Left lobe of liver (tissue), 2 donors: ENCODE results near the gene ATG101. TPM values are rescaled to one million over a fixed set of nuclear protein-coding genes. Genes with fewer than 3 reads are reported as not detected.

Experiments used
- ATAC-seq: fragments of 200-7000 bp; cut with Tn5 transposase; one replicate; pipeline ENCODE4 v1.9.1; 2020; ENCODE audit warnings: mild to moderate bottlenecking, moderate library complexity
- DNase-seq: peaks from one replicate; pipeline ENCODE4 v3.0.0-alpha.2; 2020; ENCODE audit warnings: low spot score
- total RNA-seq: library from RNA; stranded (reverse); gene quantifications from one replicate; pipeline ENCODE4 v1.2.1, GENCODE V29; 2021
- donor health status: DM: no; HTN: no; CAD: no; lungs with moderate emphysema.
- donor health status: DM: no; HTN: yes; CAD: no.

The ATG101 gene
- total RNA-seq, 1 donor from 2014 or later = 18.0 TPM

DNA sequence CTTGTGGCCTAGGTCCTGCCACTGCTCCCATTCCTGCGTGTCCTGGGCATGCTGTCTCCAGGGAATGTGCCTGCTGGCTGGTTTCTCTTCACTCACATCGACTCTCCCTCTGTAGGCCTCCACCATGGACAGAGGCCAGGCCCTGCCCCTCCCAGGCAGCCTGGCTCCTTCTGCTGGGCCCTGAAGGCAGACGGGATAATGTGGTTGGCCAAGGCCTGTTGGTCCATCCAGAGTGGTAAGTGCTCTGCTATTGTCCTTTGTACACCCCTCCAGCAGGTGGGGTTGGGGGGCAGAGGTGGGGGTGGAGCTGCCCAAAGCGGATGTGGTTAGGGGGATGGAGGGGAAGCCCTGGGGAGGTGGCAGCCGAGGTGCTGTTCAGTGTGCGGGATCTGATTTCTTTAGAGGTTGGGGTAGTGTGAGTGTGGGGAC, 28.1 kb upstream of the ATG101 start:
- DNase-seq = no peak
- ATAC-seq = no peak

DNA sequence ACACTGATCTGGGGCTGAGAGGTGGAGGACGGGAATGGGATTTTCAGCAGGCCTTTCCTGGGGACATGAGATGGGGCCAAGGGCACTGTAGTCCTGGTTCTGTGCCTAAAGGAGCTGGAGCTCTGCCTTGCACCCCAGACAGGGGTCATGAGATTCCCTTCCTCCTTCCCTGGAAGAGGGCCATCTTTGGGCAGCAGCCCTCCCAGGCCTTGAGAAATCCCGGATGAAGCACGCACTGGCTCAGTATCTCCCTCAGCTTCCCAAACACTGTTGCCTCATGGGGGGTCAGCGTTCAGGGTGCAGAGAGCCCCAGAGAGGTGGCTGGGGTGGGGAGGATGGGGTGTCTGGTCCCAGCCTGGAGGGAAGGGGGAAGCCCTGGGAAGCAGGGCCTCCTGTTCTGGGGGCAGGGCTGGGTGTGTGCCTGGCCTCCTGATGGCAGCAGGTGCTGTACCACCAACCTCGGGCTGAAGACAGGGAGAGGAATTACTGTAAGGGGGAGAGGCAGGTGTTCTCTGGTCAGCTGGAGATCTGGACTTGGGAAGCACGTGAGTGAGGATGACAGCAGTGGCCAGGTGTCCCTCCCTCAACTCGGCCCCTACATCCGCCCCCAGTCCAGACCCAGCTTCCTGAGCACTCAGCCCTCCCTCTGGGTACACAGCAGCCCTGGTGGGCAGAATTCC, 26.9 kb upstream of the ATG101 start:
- no peak for ATAC-seq
- no peak for DNase-seq

DNA sequence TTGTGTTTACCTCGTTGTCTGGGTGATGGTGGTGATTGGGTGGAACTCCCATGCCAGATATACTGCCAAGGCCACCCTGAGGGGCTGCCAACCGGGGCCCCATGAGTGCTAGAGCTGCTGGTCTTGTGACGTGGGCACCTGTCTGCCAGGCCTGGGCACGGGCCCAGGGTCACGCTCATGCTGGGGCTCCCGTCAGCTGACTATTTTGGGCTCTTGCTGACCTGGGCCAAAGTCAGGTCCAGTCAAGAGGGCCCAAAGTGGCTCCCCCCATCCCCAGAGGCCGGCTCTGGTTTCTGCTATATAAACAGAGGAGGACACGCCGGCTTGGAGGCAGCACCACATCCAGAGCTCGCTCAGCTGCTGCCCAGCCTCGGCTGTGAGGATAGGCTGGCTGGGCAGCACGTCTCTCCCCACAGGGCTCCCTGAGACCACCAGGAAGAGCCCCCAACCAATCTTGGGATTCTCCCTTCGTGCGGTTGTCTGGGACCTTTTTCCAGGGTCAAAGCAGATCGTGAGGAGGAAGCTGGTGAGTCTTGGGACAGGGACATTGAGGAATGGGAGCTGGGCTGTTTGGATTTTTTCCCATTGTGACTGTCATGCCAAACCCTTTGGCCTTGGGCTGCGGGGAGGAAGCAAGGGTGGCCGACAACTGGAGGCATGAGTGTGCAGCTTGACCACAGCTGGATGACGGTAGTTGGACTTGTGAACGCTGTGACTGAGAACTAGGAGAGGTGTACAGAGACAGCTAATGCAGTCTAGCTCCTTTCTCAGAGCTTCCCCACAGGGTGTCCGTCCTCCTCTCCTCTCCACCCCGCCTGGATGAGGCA, 26.2 kb upstream of the ATG101 start:
- no peak for DNase-seq
- ATAC-seq = peak; percentile 11

DNA sequence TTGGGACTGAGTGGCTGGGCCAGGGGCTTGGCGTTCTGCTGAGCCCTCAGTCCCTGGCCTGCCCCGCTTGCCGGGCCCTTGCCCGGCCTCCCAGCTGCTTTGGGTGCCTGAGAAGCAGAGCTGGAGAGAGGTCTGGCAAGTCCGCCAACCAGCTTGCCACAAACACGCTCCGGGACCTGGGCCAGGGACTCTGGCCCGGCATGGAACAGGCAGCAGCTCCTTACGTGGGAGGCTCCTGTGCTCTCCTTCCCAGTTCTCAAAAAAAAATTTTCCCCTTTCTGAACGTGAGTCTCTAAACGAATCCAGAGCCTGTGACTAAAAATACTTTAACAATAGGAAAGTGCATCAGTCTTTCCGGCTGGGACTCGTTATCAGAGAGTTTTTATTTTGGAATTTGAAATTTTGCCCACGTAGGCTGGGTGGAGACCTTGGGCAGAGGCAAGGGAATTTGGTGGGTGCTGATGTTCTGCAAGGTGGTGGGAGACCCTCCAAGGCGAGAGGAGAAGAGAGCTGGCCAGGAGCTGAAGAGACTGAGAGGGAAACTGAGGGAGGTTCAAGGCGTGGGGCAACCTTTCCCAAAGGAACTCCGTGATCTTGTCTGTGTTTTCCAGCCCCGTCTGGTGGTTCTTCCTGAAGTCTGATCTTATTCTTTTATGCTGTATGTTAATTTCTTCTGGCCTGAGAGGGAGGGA, 25.3 kb upstream of the ATG101 start:
- DNase-seq (peak; percentile 86), ATAC-seq (peak; percentile 90)

DNA sequence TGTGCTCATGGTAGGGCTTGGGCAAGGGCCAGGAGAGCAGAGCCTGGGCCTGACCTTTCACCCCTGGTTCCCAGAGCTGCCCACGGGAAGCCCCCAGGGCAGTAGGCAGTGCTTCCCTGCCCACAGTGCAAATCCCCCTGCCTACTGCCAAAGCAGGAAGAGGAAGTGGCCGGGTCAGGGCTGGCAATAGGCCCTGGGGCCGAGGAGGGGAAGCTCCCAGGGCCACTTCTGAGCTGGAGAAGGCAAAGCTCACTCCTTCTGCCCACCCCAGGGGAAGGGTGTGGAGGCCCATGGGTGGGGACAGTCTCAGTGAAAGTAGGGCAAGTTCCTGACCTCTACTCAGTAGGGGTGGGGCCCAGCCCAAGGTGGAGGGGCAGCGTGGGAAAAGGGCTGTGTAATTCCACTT, 24.0 kb upstream of the ATG101 start:
- DNase-seq (no peak), ATAC-seq (peak; percentile 3)

DNA sequence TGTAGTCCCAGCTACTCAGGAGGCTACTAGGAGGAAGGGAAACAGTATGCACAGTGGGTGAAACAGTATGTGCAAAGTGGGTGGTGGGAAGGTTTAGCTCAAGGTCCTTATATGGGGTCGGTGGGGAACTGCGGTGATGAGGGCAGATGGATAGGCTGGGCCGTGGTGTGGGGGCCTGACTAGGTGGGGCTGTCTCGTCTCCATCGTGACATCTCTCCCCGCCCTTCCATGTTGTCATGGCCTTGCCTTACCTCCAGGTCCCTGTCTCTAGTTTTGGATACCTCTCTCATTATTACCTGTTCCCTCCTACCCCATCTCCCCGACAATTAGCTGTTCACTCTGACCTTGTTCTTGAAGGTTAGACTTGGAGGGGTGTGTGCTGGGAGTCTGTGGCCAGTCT, 22.9 kb upstream of the ATG101 start:
- DNase-seq (no peak), ATAC-seq (no peak)

DNA sequence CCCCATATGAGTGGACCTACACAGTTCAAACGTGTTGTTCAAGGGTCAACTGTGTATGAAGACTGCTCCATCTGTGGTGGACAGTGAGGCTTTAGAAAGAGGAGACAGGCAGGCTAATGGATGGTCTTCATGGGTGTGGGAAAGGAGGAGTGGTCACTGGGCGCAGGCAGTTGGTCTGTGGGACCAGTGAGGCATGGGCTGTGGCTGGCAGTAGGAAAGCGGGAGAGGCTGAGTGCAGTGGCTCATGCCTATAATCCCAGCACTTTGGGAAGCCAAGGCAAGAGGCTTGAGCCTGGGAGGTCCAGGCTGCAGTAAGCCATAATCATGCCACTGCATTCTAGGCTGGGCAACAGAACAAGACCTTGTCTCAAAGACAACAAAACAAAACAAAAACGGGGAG, 20.5 kb upstream of the ATG101 start:
- ATAC-seq = no peak
- no peak for DNase-seq

DNA sequence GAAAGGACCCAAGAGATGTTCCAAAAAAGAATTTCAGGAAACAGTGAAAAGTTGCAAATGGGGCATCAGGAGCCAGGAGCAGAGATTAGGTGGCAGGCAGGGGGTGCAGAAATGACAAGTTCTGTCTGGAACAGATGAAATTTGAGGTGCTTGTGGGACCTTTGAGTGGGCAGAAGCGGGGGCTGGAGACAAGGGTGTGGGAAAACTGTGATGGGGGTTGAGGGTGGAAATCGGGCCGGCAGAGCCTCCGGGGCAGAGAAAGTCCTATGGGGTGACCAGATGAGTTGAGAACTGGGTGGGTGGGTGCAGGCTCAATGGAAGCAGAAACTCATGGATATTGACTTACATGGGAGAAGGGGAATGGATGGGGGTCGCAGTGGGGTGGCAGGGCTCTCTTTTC, 20.1 kb upstream of the ATG101 start:
- DNase-seq (no peak), ATAC-seq (no peak)

DNA sequence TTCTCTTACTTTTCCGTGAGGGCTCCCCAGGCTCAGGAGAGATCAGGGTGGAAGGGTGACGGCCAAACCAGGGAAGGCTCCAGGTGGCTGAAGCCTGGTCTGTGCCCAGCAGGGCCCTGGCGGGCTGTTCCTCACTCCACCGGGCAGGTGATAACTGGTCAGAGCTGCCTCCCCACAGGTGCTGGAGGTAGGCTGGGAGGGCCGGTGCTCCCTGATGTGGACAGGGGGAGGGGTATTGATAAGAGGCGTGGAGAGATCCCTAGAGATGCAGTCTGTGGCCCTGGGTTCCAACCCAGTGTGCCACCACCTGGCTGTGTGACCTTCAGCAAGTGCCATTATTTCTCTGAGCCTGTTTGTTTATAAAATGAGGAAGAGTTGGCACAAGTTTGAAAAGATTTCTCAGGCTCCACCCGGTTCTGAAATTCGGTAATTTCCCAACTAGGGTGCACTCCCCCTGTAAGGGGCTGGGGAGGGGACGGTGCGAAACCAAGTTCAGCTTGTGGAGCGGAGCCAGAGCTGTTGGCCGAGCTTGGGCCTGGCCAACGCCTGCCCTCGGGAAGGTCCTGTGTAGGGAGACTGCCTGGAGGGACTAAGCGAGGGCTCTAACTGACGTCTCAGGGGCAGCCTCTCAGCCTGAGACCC, 19.5 kb upstream of the ATG101 start:
- peak; percentile 26 for ATAC-seq
- no peak for DNase-seq

DNA sequence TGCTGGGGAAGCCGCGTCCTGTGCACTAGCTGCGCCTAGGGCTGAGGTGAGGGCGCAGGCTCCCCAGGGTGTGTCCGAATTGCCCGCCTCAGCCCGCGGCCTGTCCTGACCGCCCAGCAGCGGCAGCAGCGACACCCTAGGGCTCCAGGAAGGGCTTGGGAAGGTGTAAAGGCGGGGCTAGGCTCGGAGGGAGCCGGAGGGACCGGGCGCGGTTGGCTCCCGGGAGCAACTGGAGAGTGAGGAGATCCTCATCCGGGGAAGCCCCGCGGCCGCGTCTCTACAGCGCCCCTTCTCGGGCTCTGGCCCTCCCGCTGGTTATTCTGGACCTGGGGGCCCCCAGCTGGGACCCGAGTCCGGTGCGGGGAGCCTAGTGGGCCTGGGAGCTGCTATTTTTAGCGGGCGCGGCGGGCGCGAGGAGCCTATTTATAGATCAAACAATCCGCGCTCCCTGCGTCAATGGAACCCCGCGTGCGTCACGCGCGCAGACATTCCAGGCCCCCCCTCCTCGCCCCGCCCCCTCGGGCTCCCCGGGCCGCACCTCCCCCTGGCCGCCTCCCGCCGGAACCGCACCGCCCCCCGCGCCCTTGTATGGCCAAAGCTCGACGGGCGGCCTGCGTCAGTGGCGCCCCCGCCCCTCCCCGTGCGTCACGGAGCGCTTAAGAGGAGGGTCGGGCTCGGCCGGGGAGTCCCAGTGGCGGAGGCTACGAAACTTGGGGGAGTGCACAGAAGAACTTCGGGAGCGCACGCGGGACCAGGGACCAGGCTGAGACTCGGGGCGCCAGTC, 18.8 kb upstream of the ATG101 start, which contains the start of gene NR4A1:
Gene NR4A1, plus strand, starts transcription at position 685 of the 784 bp plus-strand sequence. CDS start 2,887 bp downstream, outside the sequence.
- DNase-seq = peak; percentile 92
- ATAC-seq = peak; percentile 81

DNA sequence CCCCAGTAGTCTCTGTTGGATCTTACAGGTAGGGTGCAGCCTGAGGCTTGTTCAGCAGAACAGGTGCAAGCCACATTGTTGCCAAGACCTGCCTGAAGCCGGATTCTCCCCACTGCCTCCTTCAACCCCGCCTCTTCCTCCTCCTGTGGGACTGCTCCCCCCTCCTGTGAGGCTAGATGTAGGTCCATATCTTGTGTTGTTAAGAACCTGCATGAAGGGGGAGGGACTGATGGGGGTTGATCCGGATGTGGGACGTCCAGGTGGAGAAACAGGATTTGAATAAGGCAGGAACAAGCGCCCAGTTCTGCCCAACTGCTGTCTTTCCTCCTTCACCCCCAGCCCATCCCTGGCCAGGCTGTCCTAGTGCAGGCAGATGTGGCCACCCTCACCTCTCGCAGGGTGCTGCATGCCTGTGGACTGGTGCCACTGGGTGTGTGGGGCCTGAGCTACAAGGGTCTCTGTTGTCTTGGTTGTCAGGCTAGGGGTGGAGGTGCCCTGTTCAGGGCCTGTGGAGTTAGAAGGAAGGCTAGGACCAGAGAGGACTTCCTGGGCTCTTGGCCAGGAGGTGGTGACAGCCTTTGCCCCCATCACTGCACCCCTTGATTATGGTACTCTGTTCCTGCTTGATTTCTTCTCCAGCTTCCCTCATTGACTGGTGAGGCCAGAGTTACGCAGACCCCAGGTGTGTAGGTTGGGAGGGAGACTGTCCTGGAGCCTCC, 17.2 kb upstream of the ATG101 start:
- DNase-seq = no peak
- ATAC-seq = no peak

DNA sequence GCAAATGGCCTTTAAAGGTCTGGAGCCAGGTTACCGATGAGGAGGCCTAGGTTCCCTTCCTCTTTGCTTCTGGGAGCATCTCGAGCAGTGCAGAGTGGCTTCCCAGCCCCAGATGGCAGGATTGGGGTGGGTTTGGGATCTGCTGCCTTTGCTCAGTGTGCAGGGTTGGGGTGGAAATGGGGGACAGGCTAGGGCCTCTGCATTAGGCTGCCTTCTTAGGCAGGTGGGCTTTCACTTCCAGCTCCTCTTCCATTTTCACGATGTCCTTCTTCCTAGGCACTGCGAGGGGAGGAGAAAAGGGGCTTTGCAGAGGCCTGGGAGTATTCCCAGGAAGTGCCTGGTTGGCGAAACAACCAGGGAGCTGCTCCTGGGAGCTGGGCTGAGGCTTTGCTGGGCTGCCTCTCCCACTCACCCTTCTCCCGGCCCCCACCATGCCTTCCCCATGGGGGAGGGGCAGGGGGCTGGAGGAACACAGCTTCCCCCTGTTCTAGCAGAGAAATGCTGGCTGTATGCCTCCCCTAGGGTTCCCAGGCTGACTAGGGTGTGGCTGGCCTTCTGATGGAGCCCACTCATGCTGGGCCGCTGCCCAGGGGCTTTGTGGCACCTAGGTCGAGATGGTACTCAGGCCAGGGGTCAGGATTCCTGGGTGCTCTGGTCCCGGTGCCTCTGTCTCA, 16.1 kb upstream of the ATG101 start:
- ATAC-seq (no peak), DNase-seq (no peak)

DNA sequence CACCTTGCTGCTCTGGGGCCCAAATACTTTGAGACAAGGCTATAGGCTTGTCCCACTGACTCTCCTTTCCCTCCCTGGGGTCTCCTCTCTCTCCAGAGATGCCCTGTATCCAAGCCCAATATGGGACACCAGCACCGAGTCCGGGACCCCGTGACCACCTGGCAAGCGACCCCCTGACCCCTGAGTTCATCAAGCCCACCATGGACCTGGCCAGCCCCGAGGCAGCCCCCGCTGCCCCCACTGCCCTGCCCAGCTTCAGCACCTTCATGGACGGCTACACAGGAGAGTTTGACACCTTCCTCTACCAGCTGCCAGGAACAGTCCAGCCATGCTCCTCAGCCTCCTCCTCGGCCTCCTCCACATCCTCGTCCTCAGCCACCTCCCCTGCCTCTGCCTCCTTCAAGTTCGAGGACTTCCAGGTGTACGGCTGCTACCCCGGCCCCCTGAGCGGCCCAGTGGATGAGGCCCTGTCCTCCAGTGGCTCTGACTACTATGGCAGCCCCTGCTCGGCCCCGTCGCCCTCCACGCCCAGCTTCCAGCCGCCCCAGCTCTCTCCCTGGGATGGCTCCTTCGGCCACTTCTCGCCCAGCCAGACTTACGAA, 15.4 kb upstream of the ATG101 start:
- DNase-seq = no peak
- no peak for ATAC-seq

DNA sequence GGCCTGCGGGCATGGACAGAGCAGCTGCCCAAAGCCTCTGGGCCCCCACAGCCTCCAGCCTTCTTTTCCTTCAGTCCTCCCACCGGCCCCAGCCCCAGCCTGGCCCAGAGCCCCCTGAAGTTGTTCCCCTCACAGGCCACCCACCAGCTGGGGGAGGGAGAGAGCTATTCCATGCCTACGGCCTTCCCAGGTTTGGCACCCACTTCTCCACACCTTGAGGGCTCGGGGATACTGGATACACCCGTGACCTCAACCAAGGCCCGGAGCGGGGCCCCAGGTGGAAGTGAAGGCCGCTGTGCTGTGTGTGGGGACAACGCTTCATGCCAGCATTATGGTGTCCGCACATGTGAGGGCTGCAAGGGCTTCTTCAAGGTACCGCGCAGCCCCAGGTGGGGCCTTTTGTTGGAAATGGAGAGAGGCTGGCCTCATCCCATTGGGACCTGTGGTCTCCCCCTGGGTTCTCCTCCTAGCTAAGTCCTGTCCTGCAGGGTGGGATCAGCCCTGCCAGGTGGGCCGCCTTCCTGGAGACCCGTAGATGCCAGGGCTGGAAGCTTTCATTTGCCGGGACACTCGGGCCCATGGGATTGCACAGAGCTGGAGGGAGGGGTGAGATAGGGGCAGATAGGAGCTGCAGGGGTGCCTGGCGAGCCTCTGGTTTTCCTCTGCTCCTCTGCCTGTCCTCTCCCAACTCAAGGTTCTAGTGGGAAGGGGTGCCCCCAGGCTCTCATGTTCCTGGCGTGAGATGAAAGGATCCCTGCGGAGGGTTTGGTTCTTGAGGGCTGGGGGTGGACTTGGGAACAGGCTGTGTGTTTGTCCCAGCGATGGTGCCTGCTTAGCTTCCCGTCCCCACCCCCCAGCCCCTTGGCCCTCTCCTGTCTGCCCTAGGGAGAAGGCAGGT, 14.7 kb upstream of the ATG101 start:
- DNase-seq (no peak), ATAC-seq (no peak)

DNA sequence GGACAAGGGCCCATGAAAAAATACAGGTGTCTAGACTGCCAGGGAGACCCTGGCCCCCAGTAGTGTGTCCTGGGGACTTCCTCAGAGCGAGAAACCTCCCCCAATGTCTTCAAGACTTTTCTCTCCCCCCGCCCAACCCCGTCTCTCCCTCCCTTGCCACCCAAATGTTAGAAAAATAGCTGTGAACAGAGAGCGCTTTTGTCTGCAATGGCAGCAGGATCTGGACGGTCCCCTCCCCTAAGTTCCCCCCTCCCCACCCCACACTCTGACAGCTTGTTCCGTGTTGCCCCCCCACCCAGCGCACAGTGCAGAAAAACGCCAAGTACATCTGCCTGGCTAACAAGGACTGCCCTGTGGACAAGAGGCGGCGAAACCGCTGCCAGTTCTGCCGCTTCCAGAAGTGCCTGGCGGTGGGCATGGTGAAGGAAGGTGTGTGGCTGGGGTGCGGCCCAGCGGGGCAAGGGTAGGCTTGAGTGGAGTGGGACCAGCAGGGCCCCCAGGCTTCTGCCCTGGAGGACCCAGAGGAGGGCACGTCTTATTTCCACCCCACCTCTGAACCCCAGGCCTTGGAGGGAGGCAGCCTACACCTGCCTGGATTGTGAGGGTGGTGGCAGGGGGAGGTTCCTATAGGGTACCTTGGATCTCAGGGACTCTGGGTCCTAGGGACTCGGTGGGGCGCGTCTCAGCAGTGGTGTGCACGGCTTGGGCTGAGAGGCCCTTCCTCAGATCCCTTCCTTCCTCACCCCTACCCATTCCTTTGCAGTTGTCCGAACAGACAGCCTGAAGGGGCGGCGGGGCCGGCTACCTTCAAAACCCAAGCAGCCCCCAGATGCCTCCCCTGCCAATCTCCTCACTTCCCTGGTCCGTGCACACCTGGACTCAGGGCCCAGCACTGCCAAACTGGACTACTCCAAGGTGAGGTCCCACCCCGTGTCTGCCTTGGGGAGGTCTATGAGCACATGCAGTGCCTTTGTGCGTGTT, 13.8 kb upstream of the ATG101 start:
- DNase-seq = no peak

DNA sequence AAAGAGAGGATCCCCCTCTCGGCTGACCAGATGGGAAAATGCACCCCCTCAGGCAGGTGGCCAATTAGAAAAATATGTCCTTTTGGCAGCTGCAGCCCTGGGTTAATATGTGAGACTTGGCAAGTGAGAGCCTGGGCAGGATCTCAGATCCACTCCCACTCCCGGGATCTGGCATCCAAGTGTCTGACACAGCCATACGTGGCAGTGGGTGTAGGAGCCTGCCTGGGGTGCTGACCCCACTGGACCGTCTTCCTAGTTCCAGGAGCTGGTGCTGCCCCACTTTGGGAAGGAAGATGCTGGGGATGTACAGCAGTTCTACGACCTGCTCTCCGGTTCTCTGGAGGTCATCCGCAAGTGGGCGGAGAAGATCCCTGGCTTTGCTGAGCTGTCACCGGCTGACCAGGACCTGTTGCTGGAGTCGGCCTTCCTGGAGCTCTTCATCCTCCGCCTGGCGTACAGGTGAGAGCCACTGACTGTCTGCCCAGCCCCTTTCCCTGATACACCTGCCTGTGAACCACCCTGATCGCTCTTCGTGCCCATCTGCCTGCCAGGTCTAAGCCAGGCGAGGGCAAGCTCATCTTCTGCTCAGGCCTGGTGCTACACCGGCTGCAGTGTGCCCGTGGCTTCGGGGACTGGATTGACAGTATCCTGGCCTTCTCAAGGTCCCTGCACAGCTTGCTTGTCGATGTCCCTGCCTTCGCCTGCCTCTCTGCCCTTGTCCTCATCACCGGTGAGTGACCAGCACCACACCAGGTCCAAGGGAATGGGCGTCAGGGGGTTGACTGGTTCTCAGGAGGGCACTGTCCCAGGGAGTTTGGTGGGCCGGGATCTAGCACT, 12.8 kb upstream of the ATG101 start:
- ATAC-seq = no peak
- no peak for DNase-seq

More for the DNA sequence above, 13.8 kb upstream of the ATG101 start:
- ATAC-seq = no peak
